ENCODE results near the gene FAM120AOS. TPM values are rescaled to one million over a fixed set of nuclear protein-coding genes. Genes with fewer than 3 reads are reported as not detected.

The FAM120AOS gene
- polyA plus RNA-seq, 1 experiment, result 34.3 TPM

DNA sequence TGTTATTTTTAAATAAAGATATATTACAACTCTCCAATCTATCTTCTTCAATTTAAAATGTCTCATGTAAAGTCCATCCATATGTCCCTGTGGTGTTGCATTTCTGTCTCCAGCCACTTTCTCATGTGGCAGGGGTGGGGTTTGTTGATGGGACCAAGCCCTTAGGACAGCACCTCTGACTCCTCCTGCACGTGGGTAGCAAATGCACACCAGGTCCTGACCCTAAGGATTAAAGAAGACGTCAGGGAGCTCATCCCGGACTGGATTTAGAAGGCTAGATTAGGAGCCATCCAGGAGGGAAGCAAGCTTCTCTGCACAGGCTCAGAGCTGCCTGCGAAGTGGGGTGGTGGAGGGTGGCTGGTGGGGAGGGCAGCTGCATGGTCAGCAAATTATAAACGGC is 38.9 kb upstream of the FAM120AOS start:
- no peak for DNase-seq (ENCODE audit: low read depth)
- Histone ChIP-seq H3K36me3 (ENCODE audit: control insufficient read depth, insufficient read depth, low read length) (peaks cover 7% of the 10 kb centered on the region), H3K4me3 (ENCODE audit: low read depth, low read length) (no peak overlapping the region), H3K27me3 (ENCODE audit: control insufficient read depth, insufficient read depth, low read length) (no peaks in the 10 kb centered on the region)
- ChIA-PET POLR2A (no interaction called here), CTCF (no interaction called here)
- TF ChIP-seq, protein P1, sequence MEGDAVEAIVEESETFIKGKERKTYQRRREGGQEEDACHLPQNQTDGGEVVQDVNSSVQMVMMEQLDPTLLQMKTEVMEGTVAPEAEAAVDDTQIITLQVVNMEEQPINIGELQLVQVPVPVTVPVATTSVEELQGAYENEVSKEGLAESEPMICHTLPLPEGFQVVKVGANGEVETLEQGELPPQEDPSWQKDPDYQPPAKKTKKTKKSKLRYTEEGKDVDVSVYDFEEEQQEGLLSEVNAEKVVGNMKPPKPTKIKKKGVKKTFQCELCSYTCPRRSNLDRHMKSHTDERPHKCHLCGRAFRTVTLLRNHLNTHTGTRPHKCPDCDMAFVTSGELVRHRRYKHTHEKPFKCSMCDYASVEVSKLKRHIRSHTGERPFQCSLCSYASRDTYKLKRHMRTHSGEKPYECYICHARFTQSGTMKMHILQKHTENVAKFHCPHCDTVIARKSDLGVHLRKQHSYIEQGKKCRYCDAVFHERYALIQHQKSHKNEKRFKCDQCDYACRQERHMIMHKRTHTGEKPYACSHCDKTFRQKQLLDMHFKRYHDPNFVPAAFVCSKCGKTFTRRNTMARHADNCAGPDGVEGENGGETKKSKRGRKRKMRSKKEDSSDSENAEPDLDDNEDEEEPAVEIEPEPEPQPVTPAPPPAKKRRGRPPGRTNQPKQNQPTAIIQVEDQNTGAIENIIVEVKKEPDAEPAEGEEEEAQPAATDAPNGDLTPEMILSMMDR (IDR thresholded peaks at IDR 0.05; ENCODE audit: insufficient read depth, low read depth, low read length), result no peak

DNA sequence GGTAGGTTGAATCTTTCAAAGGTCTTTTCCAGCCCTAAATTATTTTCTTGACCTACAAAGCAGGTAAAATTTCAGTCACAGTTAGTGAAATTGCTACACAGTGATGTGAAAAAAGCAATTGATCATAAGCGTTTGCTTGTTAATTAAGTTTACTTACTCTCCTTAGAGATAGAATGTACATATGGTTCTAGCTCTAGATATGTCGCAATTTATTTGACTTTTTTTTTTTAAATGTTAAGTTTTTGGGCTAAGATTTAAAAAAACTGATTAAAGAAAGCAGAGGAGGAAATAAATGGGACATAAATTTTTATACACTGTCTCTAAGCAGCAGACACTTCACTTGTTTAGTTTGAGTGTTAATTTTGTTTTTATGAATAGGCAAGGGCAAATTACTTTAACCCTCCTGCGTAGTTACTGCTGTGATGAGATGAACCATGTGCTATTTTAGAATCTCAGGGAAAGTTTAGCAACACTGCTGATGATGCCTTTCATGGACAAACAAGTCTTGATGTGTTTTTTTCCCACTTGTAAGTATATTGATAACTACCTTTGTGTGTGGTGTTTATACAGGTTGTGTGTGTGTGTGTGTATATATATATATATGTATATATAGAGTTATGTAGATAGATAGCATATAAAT is 38.3 kb upstream of the FAM120AOS start:
- Histone ChIP-seq H3K4me3 (ENCODE audit: low read depth, low read length) (no peak overlapping the region), H3K36me3 (ENCODE audit: control insufficient read depth, insufficient read depth, low read length) (peaks cover 7% of the 10 kb centered on the region), H3K27me3 (ENCODE audit: control insufficient read depth, insufficient read depth, low read length) (no peaks in the 10 kb centered on the region)
- no peak for DNase-seq (ENCODE audit: low read depth)
- TF ChIP-seq, protein P1 (IDR thresholded peaks at IDR 0.05; ENCODE audit: insufficient read depth, low read depth, low read length), result no peak
- CTCF ChIA-PET, result no interaction called here
- POLR2A ChIA-PET, result no interaction called here

DNA sequence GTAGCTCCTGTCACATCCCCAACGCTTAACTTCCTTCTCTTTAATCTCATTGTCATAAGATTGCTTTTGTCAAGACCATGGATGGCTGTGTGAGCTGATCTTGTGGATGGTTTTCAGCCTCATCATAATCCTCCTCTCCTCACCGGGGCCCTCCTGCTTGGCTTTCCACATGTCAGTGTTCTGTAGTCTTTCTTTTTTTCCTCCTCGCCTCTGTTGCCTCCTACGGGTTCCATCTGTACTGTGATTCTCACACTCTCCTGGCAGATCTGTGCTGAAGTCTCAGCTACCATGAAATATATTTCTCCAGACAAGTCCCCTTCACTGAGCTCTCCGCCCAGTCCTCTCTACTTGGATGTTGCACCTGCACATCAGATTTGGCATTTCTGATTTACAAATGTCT is 34.9 kb upstream of the FAM120AOS start:
- ChIA-PET POLR2A (no interaction called here), CTCF (interaction anchor here (0.8 to 1.0 kb wide), 2 partner anchors 12 to 20 kb away, joined by 3 to 4 read pairs; no protein-coding TSS in a partner anchor)
- Histone ChIP-seq H3K27me3 (ENCODE audit: control insufficient read depth, insufficient read depth, low read length) (no peaks in the 10 kb centered on the region), H3K4me3 (ENCODE audit: low read depth, low read length) (no peak overlapping the region), H3K36me3 (ENCODE audit: control insufficient read depth, insufficient read depth, low read length) (peaks cover 12% of the 10 kb centered on the region)
- no peak for DNase-seq (ENCODE audit: low read depth)
- TF ChIP-seq, protein P1 (IDR thresholded peaks at IDR 0.05; ENCODE audit: insufficient read depth, low read depth, low read length), result no peak

- ChIA-PET CTCF (no interaction called here), POLR2A (no interaction called here)
- TF ChIP-seq, protein P1 (IDR thresholded peaks at IDR 0.05; ENCODE audit: insufficient read depth, low read depth, low read length), result no peak
- Histone ChIP-seq H3K4me3 (ENCODE audit: low read depth, low read length) (no peak overlapping the region), H3K36me3 (ENCODE audit: control insufficient read depth, insufficient read depth, low read length) (peaks cover 14% of the 10 kb centered on the region), H3K27me3 (ENCODE audit: control insufficient read depth, insufficient read depth, low read length) (no peaks in the 10 kb centered on the region)
- no peak for DNase-seq (ENCODE audit: low read depth)
Measured at GRCh38 chr9:93486268-93486667, 32.9 kb upstream of the FAM120AOS start.

DNA sequence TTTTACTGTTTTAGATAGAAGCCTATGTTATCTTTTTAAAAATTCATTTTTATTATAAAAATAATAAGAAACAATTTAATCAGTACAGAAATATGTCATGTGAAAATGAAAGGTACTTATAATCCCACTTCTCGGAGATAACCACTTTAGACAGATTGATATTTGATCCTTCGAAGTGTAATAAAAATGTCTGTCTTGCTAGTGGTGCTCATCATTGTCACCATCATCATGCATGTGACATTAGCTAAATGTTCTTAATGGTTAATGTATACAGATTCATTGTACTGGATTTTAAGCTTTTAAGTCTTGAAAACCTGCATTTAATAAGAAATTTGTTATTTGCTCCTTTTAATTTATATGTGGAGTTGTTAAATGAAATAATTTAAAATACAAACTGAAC is 30.1 kb upstream of the FAM120AOS start:
- ChIA-PET POLR2A (no interaction called here), CTCF (no interaction called here)
- TF ChIP-seq, protein P1 (IDR thresholded peaks at IDR 0.05; ENCODE audit: insufficient read depth, low read depth, low read length), result no peak
- H3K4me3 ChIP-seq (ENCODE audit: low read depth, low read length), result no peak overlapping the region
- DNase-seq (ENCODE audit: low read depth), result no peak
- no peaks in the 10 kb centered on the region for H3K27me3 ChIP-seq (ENCODE audit: control insufficient read depth, insufficient read depth, low read length)
- H3K36me3 ChIP-seq (ENCODE audit: control insufficient read depth, insufficient read depth, low read length), result peaks cover 14% of the 10 kb centered on the region
